ENCODE data around the gene IFT122.

IFT122 gene

GRCh38 chr3:129441215-129441614 lies 1.2 kb downstream of the IFT122 start:
- no peak for DNase-seq (ENCODE audit: low spot score)

- no peak for DNase-seq (ENCODE audit: low spot score)
Measured at GRCh38 chr3:129441782-129442181, 1.8 kb downstream of the IFT122 start.

- DNase-seq (ENCODE audit: low spot score): no peak
Measured at GRCh38 chr3:129442486-129442885, 2.5 kb downstream of the IFT122 start.

- no peak for DNase-seq (ENCODE audit: low spot score)
Measured at GRCh38 chr3:129442947-129443346, 2.9 kb downstream of the IFT122 start.

- no peak for DNase-seq (ENCODE audit: low spot score)
Measured at GRCh38 chr3:129445471-129445870, 5.4 kb downstream of the IFT122 start.

- no peak for DNase-seq (ENCODE audit: low spot score)
Measured at GRCh38 chr3:129446926-129447325, 6.9 kb downstream of the IFT122 start.

GRCh38 chr3:129448186-129448895 lies 8.3 kb downstream of the IFT122 start:
- no peak for DNase-seq (ENCODE audit: low spot score)

- no peak for DNase-seq (ENCODE audit: low spot score)
Measured at GRCh38 chr3:129449279-129450115, 9.5 kb downstream of the IFT122 start.

GRCh38 chr3:129453732-129454131 lies 13.7 kb downstream of the IFT122 start:
- DNase-seq (ENCODE audit: low spot score): no peak

- DNase-seq (ENCODE audit: low spot score): no peak
Measured at GRCh38 chr3:129460155-129460554, 20.1 kb downstream of the IFT122 start.

- no peak for DNase-seq (ENCODE audit: low spot score)
Measured at GRCh38 chr3:129460572-129460971, 20.5 kb downstream of the IFT122 start.

- no peak for DNase-seq (ENCODE audit: low spot score)
Measured at GRCh38 chr3:129461022-129461421, 21.0 kb downstream of the IFT122 start.

- no peak for DNase-seq (ENCODE audit: low spot score)
Measured at GRCh38 chr3:129461461-129462146, 21.6 kb downstream of the IFT122 start.

- DNase-seq (ENCODE audit: low spot score): no peak
Measured at GRCh38 chr3:129462361-129462968, 22.4 kb downstream of the IFT122 start.

GRCh38 chr3:129463094-129463493 lies 23.1 kb downstream of the IFT122 start:
- no peak for DNase-seq (ENCODE audit: low spot score)

GRCh38 chr3:129463716-129464115 lies 23.7 kb downstream of the IFT122 start:
- no peak for DNase-seq (ENCODE audit: low spot score)

GRCh38 chr3:129467932-129468331 lies 27.9 kb downstream of the IFT122 start:
- no peak for DNase-seq (ENCODE audit: low spot score)

GRCh38 chr3:129469026-129469425 lies 29.0 kb downstream of the IFT122 start:
- no peak for DNase-seq (ENCODE audit: low spot score)

- no peak for DNase-seq (ENCODE audit: low spot score)
Measured at GRCh38 chr3:129470861-129471260, 30.8 kb downstream of the IFT122 start.

- no peak for DNase-seq (ENCODE audit: low spot score)
Measured at GRCh38 chr3:129473067-129473768, 33.2 kb downstream of the IFT122 start.

GRCh38 chr3:129473769-129474152 lies 33.7 kb downstream of the IFT122 start:
- no peak for DNase-seq (ENCODE audit: low spot score)

All from HuH-7.5 (cell line).